ENCODE data around the gene SEL1L3.

Gene SEL1L3

GRCh38 chr4:25845841-25846653 lies 16.7 kb downstream of the SEL1L3 start:
- no peak for DNase-seq

GRCh38 chr4:25844961-25845712 lies 17.7 kb downstream of the SEL1L3 start:
- no peak for DNase-seq

GRCh38 chr4:25843340-25844097 lies 19.3 kb downstream of the SEL1L3 start:
- no peak for DNase-seq

- no peak for DNase-seq
Measured at GRCh38 chr4:25842229-25842845, 20.5 kb downstream of the SEL1L3 start.

GRCh38 chr4:25839687-25840086 lies 23.1 kb downstream of the SEL1L3 start:
- DNase-seq: no peak

GRCh38 chr4:25839233-25839632 lies 23.6 kb downstream of the SEL1L3 start:
- DNase-seq: no peak

- DNase-seq: no peak
Measured at GRCh38 chr4:25838526-25838925, 24.3 kb downstream of the SEL1L3 start.

GRCh38 chr4:25837107-25837506 lies 25.7 kb downstream of the SEL1L3 start:
- DNase-seq: no peak

GRCh38 chr4:25835384-25835783 lies 27.4 kb downstream of the SEL1L3 start:
- DNase-seq: no peak

GRCh38 chr4:25834411-25835107 lies 28.2 kb downstream of the SEL1L3 start:
- no peak for DNase-seq

- no peak for DNase-seq
Measured at GRCh38 chr4:25830548-25830947, 32.2 kb downstream of the SEL1L3 start.

- no peak for DNase-seq
Measured at GRCh38 chr4:25827897-25828296, 34.9 kb downstream of the SEL1L3 start.

- DNase-seq: no peak
Measured at GRCh38 chr4:25827373-25827772, 35.4 kb downstream of the SEL1L3 start.

GRCh38 chr4:25826074-25826752 lies 36.6 kb downstream of the SEL1L3 start:
- DNase-seq: no peak

GRCh38 chr4:25823632-25824031 lies 39.2 kb downstream of the SEL1L3 start:
- DNase-seq: no peak

- no peak for DNase-seq
Measured at GRCh38 chr4:25821899-25822298, 40.9 kb downstream of the SEL1L3 start.

GRCh38 chr4:25821267-25821666 lies 41.5 kb downstream of the SEL1L3 start:
- DNase-seq: no peak

- DNase-seq: no peak
Measured at GRCh38 chr4:25818876-25819275, 43.9 kb downstream of the SEL1L3 start.

GRCh38 chr4:25818371-25818871 lies 44.4 kb downstream of the SEL1L3 start:
- DNase-seq: no peak

- no peak for DNase-seq
Measured at GRCh38 chr4:25817059-25817681, 45.6 kb downstream of the SEL1L3 start.

- DNase-seq: no peak
Measured at GRCh38 chr4:25816591-25817058, 46.2 kb downstream of the SEL1L3 start.
